Lung (tissue), 12 donors: ENCODE data around the gene SPRYD3. TPM values are rescaled to one million over a fixed set of nuclear protein-coding genes. Genes with fewer than 3 reads are reported as not detected.
A peak's percentile ranks its signal among the peaks of the same experiment; 100 is the strongest.

Source experiments
- ATAC-seq: fragments of 200-7000 bp; cut with Tn5 transposase; one replicate; pipeline ENCODE4 v1.9.1; 2020; ENCODE audit warnings: moderate number of reproducible peaks; ENCODE audit not compliant: insufficient read depth, low FRiP score
- DNase-seq, 3 donors: peaks; one replicate each; pipeline ENCODE4 v3.0.0-alpha.2; 2013 to 2017
- H3K27ac ChIP-seq, 2 donors: one replicate each; pipeline ENCODE4 v1.5.1; 2013; ENCODE audit warnings: mild to moderate bottlenecking in 2 of 2, moderate library complexity in 2 of 2, control low read depth in 1 of 2, inconsistent platforms in 1 of 2, low read depth in 1 of 2, low read length in 1 of 2
- H3K27me3 ChIP-seq, 3 donors: one replicate each; pipeline ENCODE4 v1.5.1; 2013; ENCODE audit warnings: low read length in 2 of 3; ENCODE audit not compliant: control insufficient read depth in 3 of 3, insufficient read depth in 3 of 3
- H3K36me3 ChIP-seq, 4 donors: one replicate each; pipeline ENCODE4 v1.5.1; 2013; ENCODE audit warnings: low read length in 4 of 4, mild to moderate bottlenecking in 1 of 4, moderate library complexity in 1 of 4; ENCODE audit not compliant: control insufficient read depth in 4 of 4, insufficient read depth in 4 of 4
- H3K4me1 ChIP-seq, 5 donors: one replicate each; pipeline ENCODE4 v1.5.1; 2013; ENCODE audit warnings: low read length in 5 of 5, mild to moderate bottlenecking in 2 of 5, moderate library complexity in 1 of 5; ENCODE audit not compliant: control insufficient read depth in 5 of 5, insufficient read depth in 5 of 5
- H3K4me3 ChIP-seq: one replicate; pipeline ENCODE4 v1.5.1; 2013; ENCODE audit warnings: mild to moderate bottlenecking, control low read depth, moderate library complexity
- H3K9ac ChIP-seq, 2 donors: one replicate each; pipeline ENCODE4 v1.5.1; 2013; ENCODE audit warnings: low read length in 2 of 2, control low read depth in 1 of 2; ENCODE audit not compliant: insufficient read depth in 1 of 2
- H3K9me3 ChIP-seq, 4 donors: one replicate each; pipeline ENCODE4 v1.5.1; 2013; ENCODE audit warnings: low read length in 3 of 4, mild to moderate bottlenecking in 1 of 4, moderate library complexity in 1 of 4; ENCODE audit not compliant: control insufficient read depth in 4 of 4, insufficient read depth in 3 of 4
- WGBS, 2 donors: extraction: QIAGEN DNeasy Blood & Tissue Kit; methylation state at CpG; one replicate each; pipeline ENCODE4 v1.1.7; 2013; 5-methylcytosine and 5-hydroxymethylcytosine counted together
- polyA plus RNA-seq, 2 donors: library from polyadenylated mRNA; stranded (reverse); fragments of 200-250 nt; gene quantifications; one replicate each; pipeline ENCODE4 v1.2.1, GENCODE V29; 2013
- total RNA-seq, 2 donors: library from RNA; depleted of rRNA in 1 of 2; stranded (reverse); fragments of >200 nt in 1 of 2; gene quantifications; one replicate each; pipeline ENCODE4 v1.2.1, GENCODE V29; 2014 to 2021
- TF ChIP-seq, protein P1 (sequence below): IDR thresholded peaks from 2 replicates; pipeline ENCODE4 v1.5.1; 2012; ENCODE audit warnings: mild to moderate bottlenecking; ENCODE audit errors: control extremely low read depth, extremely low read depth
- donor health status: control.
- donor health status: control.
- donor health status: Bipolar disorder and iron deficiency.
- donor health status: healthy.
- donor health status: DM: yes; HTN: yes; CAD: no.

The SPRYD3 gene
- total and polyA plus RNA-seq, 4 donors = 17.1 to 60.2 (median 34.9) TPM

DNA sequence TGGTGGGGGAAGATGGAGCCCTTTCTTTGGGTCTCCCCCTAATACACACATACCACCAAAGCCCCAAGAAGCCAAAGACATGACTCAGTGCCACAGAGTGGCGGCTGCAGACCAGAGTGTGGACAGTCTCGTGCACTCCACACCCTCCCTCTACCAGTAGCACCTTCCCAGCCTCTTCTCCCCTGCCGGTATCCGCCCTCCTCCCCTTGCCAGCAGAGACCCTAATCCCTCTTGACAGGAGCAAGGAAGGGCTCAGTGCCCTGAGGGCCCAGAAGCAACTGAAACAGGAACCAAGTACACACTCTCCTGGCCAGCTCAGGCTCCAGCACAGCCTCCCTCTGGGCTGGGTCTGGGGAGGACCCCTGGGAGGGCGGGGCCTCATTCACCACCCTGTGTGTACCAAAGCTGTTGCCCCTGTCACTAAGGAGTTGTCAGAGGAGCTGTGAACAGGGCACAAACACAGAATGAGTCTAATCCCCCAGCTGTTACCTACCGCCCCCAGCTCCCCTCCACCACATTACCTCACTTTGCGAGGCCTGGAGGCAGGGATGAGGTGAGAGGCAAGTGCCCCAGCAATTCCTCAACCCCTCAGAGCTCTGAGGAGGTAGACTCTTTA lies 8.2 kb downstream of the SPRYD3 start:
- DNase-seq (no peak), ATAC-seq (no peak)
- TF ChIP-seq, protein P1, sequence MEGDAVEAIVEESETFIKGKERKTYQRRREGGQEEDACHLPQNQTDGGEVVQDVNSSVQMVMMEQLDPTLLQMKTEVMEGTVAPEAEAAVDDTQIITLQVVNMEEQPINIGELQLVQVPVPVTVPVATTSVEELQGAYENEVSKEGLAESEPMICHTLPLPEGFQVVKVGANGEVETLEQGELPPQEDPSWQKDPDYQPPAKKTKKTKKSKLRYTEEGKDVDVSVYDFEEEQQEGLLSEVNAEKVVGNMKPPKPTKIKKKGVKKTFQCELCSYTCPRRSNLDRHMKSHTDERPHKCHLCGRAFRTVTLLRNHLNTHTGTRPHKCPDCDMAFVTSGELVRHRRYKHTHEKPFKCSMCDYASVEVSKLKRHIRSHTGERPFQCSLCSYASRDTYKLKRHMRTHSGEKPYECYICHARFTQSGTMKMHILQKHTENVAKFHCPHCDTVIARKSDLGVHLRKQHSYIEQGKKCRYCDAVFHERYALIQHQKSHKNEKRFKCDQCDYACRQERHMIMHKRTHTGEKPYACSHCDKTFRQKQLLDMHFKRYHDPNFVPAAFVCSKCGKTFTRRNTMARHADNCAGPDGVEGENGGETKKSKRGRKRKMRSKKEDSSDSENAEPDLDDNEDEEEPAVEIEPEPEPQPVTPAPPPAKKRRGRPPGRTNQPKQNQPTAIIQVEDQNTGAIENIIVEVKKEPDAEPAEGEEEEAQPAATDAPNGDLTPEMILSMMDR = no peak
- H3K9ac ChIP-seq = no peak overlapping the region
- H3K36me3 ChIP-seq = peaks cover 9 to 46% (median 16%) of the 10 kb centered on the region in 4 donors
- no peaks in the 10 kb centered on the region for H3K27me3 ChIP-seq
- peaks cover 8 to 30% (median 22%) of the 10 kb centered on the region in 5 donors for H3K4me1 ChIP-seq
- H3K4me3 ChIP-seq = no peak overlapping the region
- peak overlapping the region; percentile 23 to 39 for H3K27ac ChIP-seq
- WGBS, 2 donors = 91% methylated on average over 7 of the region's 7 CpGs
- H3K9me3 ChIP-seq = no peaks in the 10 kb centered on the region

- no peak overlapping the region for H3K27ac ChIP-seq
- no peaks in the 10 kb centered on the region for H3K27me3 ChIP-seq
- H3K9ac ChIP-seq = no peak overlapping the region
- TF ChIP-seq, protein P1 = no peak
- peaks cover 6 to 41% (median 14%) of the 10 kb centered on the region in 4 donors for H3K36me3 ChIP-seq
- no peak for DNase-seq
- H3K4me3 ChIP-seq = no peak overlapping the region
- H3K4me1 ChIP-seq = peaks cover 8 to 30% (median 22%) of the 10 kb centered on the region in 5 donors
- WGBS, 2 donors = 67 to 90% methylated on average over 12 of the region's 12 CpGs
- H3K9me3 ChIP-seq = no peaks in the 10 kb centered on the region
- ATAC-seq = no peak
Observed at GRCh38 chr12:53069621-53070410, 9.4 kb downstream of the SPRYD3 start.

GRCh38 chr12:53068811-53069585 lies 10.2 kb downstream of the SPRYD3 start:
- Histone ChIP-seq H3K9ac (no peak overlapping the region), H3K9me3 (no peaks in the 10 kb centered on the region), H3K4me3 (no peak overlapping the region), H3K4me1 (peaks cover 8 to 28% (median 21%) of the 10 kb centered on the region in 5 donors), H3K36me3 (peaks cover 0 to 41% (median 15%) of the 10 kb centered on the region in 4 donors), H3K27me3 (no peaks in the 10 kb centered on the region), H3K27ac (no peak overlapping the region)
- TF ChIP-seq, protein P1 = no peak
- WGBS, 2 donors = 85 to 86% methylated on average over 15 of the region's 15 CpGs
- no peak for DNase-seq
- ATAC-seq = no peak
